IMR-90 (cell line): ENCODE measurements around the gene AADACL4. TPM values are rescaled to one million over a fixed set of nuclear protein-coding genes. Genes with fewer than 3 reads are reported as not detected.

Experiments used
- ATAC-seq: fragments of 200-7000 bp; cut with Tn5 transposase; 2 replicates; pipeline ENCODE4 v1.9.1; 2020; ENCODE audit warnings: low read depth, mild to moderate bottlenecking, moderate library complexity
- BruUV-seq: library from RNA; stranded (reverse); fragments of 400-500 nt; replicated peaks from 2 replicates; lab custom pipeline; 2021; lab: Mats Ljungman, UMichigan
- CTCF ChIA-PET: fragments of 300-600 bp; formaldehyde crosslinking; extraction: SDS; loops from one replicate; lab custom pipeline; 2021; ENCODE audit warnings: antibody characterized with exemption; lab: Yijun Ruan, JAX
- POLR2A ChIA-PET: fragments of 300-600 bp; sonication (Branson Sonifier 250); formaldehyde crosslinking; loops from one replicate; lab custom pipeline; 2022; ENCODE audit warnings: antibody characterized with exemption; ENCODE audit not compliant: unreplicated experiment; lab: Charles Lee
- DNase-seq: peaks from one replicate; pipeline ENCODE4 v3.0.0; 2013
- H2AFZ ChIP-seq: replicated peaks from 2 replicates; pipeline ENCODE3; 2013; ENCODE audit warnings: low read length, mild to moderate bottlenecking; ENCODE audit not compliant: poor library complexity
- H2AK5ac ChIP-seq: 2 replicates; pipeline ENCODE4 v1.6.1; 2013; ENCODE audit warnings: low read depth, low read length, inconsistent platforms
- H2AK9ac ChIP-seq: replicated peaks from 2 replicates; pipeline ENCODE3; 2013; ENCODE audit warnings: mild to moderate bottlenecking, low read depth, low read length, moderate library complexity; ENCODE audit not compliant: poor library complexity
- H2BK120ac ChIP-seq: 2 replicates; pipeline ENCODE4 v1.6.1; 2013; ENCODE audit warnings: low read depth, low read length, inconsistent platforms
- H2BK15ac ChIP-seq: 3 replicates; pipeline ENCODE4 v1.6.1; 2013; ENCODE audit warnings: low read depth, low read length, inconsistent platforms
- H2BK20ac ChIP-seq: 2 replicates; pipeline ENCODE4 v1.6.1; 2013; ENCODE audit warnings: low read depth, mild to moderate bottlenecking, inconsistent platforms, low read length, moderate library complexity
- H2BK5ac ChIP-seq: 2 replicates; pipeline ENCODE4 v1.6.1; 2013; ENCODE audit warnings: mild to moderate bottlenecking, low read depth, low read length, inconsistent platforms; ENCODE audit not compliant: poor library complexity, severe bottlenecking
- H3K14ac ChIP-seq: replicated peaks from 2 replicates; pipeline ENCODE4 v1.6.1; 2013; ENCODE audit warnings: low read depth, low read length, inconsistent platforms
- H3K18ac ChIP-seq: 2 replicates; pipeline ENCODE4 v1.6.1; 2013; ENCODE audit warnings: low read depth, low read length, control low read depth
- H3K23ac ChIP-seq: 2 replicates; pipeline ENCODE4 v1.6.1; 2013; ENCODE audit warnings: low read depth, low read length, inconsistent platforms
- H3K27ac ChIP-seq: 2 replicates; pipeline ENCODE4 v1.5.1; 2013; ENCODE audit warnings: mild to moderate bottlenecking, control low read depth, low read length; ENCODE audit not compliant: insufficient read depth
- H3K27me3 ChIP-seq: 2 replicates; pipeline ENCODE4 v1.6.1; 2013; ENCODE audit warnings: low read length; ENCODE audit not compliant: control insufficient read depth, insufficient read depth
- H3K36me3 ChIP-seq: 2 replicates; pipeline ENCODE4 v1.6.1; 2013; ENCODE audit warnings: low read length, mixed read lengths; ENCODE audit not compliant: control insufficient read depth, insufficient read depth
- H3K4ac ChIP-seq: 2 replicates; pipeline ENCODE4 v1.6.1; 2013; ENCODE audit warnings: low read depth, low read length, inconsistent platforms
- H3K4me1 ChIP-seq: 2 replicates; pipeline ENCODE4 v1.6.1; 2013; ENCODE audit warnings: low read length, mixed read lengths; ENCODE audit not compliant: control insufficient read depth, insufficient read depth
- H3K4me2 ChIP-seq: 2 replicates; pipeline ENCODE4 v1.6.1; 2013; ENCODE audit warnings: low read depth, mild to moderate bottlenecking, control low read depth, low read length, moderate library complexity
- H3K4me3 ChIP-seq: 2 replicates; pipeline ENCODE4 v1.5.1; 2013; ENCODE audit warnings: low read depth, mild to moderate bottlenecking, control low read depth, low read length, moderate library complexity; ENCODE audit not compliant: insufficient read depth
- H3K56ac ChIP-seq: 2 replicates; pipeline ENCODE4 v1.6.1; 2013; ENCODE audit warnings: low read length, inconsistent platforms; ENCODE audit not compliant: insufficient read depth; ENCODE audit errors: extremely low read depth
- H3K79me1 ChIP-seq, 2 experiments: 2 replicates each; pipeline ENCODE4 v1.6.1; 2013; ENCODE audit warnings: low read length in 2 of 2, inconsistent platforms in 1 of 2, low read depth in 1 of 2
- H3K9ac ChIP-seq: 2 replicates; pipeline ENCODE4 v1.6.1; 2013; ENCODE audit warnings: low read depth, low read length, control low read depth
- H3K9me1 ChIP-seq: 2 replicates; pipeline ENCODE4 v1.6.1; 2013; ENCODE audit warnings: low read length, inconsistent platforms; ENCODE audit not compliant: insufficient read depth
- H3K9me3 ChIP-seq: 2 replicates; pipeline ENCODE4 v1.6.1; 2013; ENCODE audit warnings: low read length; ENCODE audit not compliant: control insufficient read depth, insufficient read depth
- H4K20me1 ChIP-seq: 2 replicates; pipeline ENCODE4 v1.6.1; 2013; ENCODE audit warnings: low read length, inconsistent platforms; ENCODE audit not compliant: insufficient read depth
- H4K5ac ChIP-seq: 2 replicates; pipeline ENCODE4 v1.6.1; 2013; ENCODE audit warnings: mild to moderate bottlenecking, low read depth, low read length, control low read depth
- H4K8ac ChIP-seq, 2 experiments: 2 replicates each; pipeline ENCODE4 v1.6.1; 2013; ENCODE audit warnings: low read depth in 2 of 2, low read length in 2 of 2, control low read depth in 1 of 2, inconsistent platforms in 1 of 2
- H4K91ac ChIP-seq: 2 replicates; pipeline ENCODE4 v1.6.1; 2013; ENCODE audit warnings: low read depth, low read length, inconsistent platforms; ENCODE audit not compliant: insufficient read depth
- CEBPB ChIP-seq: IDR thresholded peaks from 2 replicates; pipeline ENCODE4 v1.6.1; 2012; ENCODE audit warnings: low read depth, low read length, improper control_type of control experiment
- CHD1 ChIP-seq: IDR thresholded peaks from 2 replicates; pipeline ENCODE4 v1.6.1; 2012; ENCODE audit warnings: low read depth, low read length, improper control_type of control experiment
- ELK1 ChIP-seq: fragments of 150-350 bp; IDR thresholded peaks from 2 replicates; pipeline ENCODE4 v1.6.1; 2016; ENCODE audit warnings: low read depth, mild to moderate bottlenecking, low read length, moderate library complexity, borderline replicate concordance
- FOS ChIP-seq: fragments of 150-350 bp; IDR thresholded peaks from 2 replicates; pipeline ENCODE4 v1.6.1; 2016; ENCODE audit warnings: low read depth, low read length
- MAZ ChIP-seq: IDR thresholded peaks from 2 replicates; pipeline ENCODE4 v1.6.1; 2012; ENCODE audit warnings: low read depth, mild to moderate bottlenecking, low read length, improper control_type of control experiment, moderate library complexity, borderline replicate concordance
- MXI1 ChIP-seq: IDR thresholded peaks from 2 replicates; pipeline ENCODE4 v1.6.1; 2012; ENCODE audit warnings: low read depth, mild to moderate bottlenecking, low read length, moderate library complexity, borderline replicate concordance
- NFE2L2 ChIP-seq: fragments of 150-350 bp; IDR thresholded peaks from 2 replicates; pipeline ENCODE4 v1.6.1; 2016; ENCODE audit warnings: low read depth, mild to moderate bottlenecking, low read length
- POLR2A ChIP-seq: IDR thresholded peaks from 2 replicates; pipeline ENCODE4 v1.6.1; 2012; ENCODE audit warnings: mild to moderate bottlenecking, low read depth, low read length
- RAD21 ChIP-seq: IDR thresholded peaks from 2 replicates; pipeline ENCODE4 v1.6.1; 2012; ENCODE audit warnings: low read length, improper control_type of control experiment
- RCOR1 ChIP-seq: IDR thresholded peaks from 2 replicates; pipeline ENCODE4 v1.6.1; 2012; ENCODE audit warnings: mild to moderate bottlenecking, low read length, improper control_type of control experiment; ENCODE audit not compliant: insufficient replicate concordance
- RFX5 ChIP-seq: IDR thresholded peaks from 2 replicates; pipeline ENCODE4 v1.8.0; 2012; ENCODE audit warnings: low read depth, mild to moderate bottlenecking, low read length, moderate library complexity
- USF2 ChIP-seq: fragments of 150-350 bp; IDR thresholded peaks from 2 replicates; pipeline ENCODE4 v1.6.1; 2017; ENCODE audit warnings: mild to moderate bottlenecking, antibody characterized with exemption, low read length, low read depth
- WGBS, 2 experiments: methylation state at CpG; one replicate each; pipeline versions ENCODE4 v1.1.5 to v1.1.7; 2013; ENCODE audit warnings: missing lambda C conversion rate in 2 of 2; ENCODE audit not compliant: insufficient read length in 1 of 2; ENCODE audit errors: extremely low coverage in 2 of 2; 5-methylcytosine and 5-hydroxymethylcytosine counted together
- dilution Hi-C: fragments of 300-500 bp; cut with HindIII; formaldehyde crosslinking; loops from one replicate; pipeline ENCODE4 v1.14.3; 2018; ENCODE audit warnings: low sequenced_read_pairs; ENCODE audit not compliant: unreplicated experiment
- in situ Hi-C: fragments of 300-500 bp; cut with MboI; formaldehyde crosslinking; loops from 3 replicates; pipeline ENCODE4 v1.14.3; 2019; ENCODE audit warnings: low sequenced_read_pairs, inconsistent platforms, mixed read lengths
- intact Hi-C: fragments of 100-400 bp; cut with micrococcal nuclease; formaldehyde crosslinking; loops from 2 replicates; pipeline ENCODE4 v1.10.0; 2022
- polyA plus RNA-seq, 3 experiments: library from polyadenylated mRNA; depleted of rRNA; stranded (reverse); fragments of >200 nt; gene quantifications; 2 replicates each; pipeline ENCODE4 v1.2.3, GENCODE V29; 2012; ENCODE audit warnings: low replicate concordance in 1 of 3
- total RNA-seq: library from RNA; depleted of rRNA; stranded (reverse); fragments of >200 nt; gene quantifications from 2 replicates; pipeline ENCODE4 v1.2.3, GENCODE V29; 2012
- TF ChIP-seq, protein P1 (sequence below): conservative IDR thresholded peaks from 2 replicates; pipeline ENCODE4 v1.5.1; 2012; ENCODE audit warnings: mild to moderate bottlenecking, low read depth, low read length, improper control_type of control experiment

Gene AADACL4
- total and polyA plus RNA-seq, 2 of the 4 experiments (the other 2 are of a cell fraction) = not detected

GRCh38 chr1:12636098-12636950, 7.6 kb upstream of the AADACL4 start (continued):
- no peak for TF ChIP-seq CHD1

DNA sequence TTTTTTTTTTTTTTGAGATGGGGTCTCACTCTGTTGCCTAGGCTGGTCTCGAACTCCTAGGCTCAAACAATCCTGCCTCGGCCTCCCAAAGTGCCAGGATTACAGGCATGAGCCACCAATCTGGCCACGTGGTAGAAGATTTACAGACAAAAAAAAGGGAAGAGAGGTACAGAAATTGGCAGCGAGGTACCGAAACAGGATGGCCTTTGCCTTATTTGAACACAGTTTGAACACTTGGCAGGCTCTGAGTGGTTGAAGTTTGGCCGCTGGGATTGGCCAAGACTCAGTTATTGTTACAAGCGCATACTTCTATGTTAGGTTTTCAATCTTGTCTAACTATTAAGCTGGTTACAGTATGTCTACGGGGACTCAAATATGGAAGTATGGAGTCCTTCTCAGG, 6.2 kb upstream of the AADACL4 start:
- H2BK5ac ChIP-seq = no peak overlapping the region
- CTCF ChIA-PET = no interaction called here
- H3K4me1 ChIP-seq = peaks cover 3% of the 10 kb centered on the region; the same call in 1 of the 2 replicates
- no peaks in the 10 kb centered on the region for H3K9me1 ChIP-seq
- in situ Hi-C loops = no loop called here
- H3K4ac ChIP-seq = no peak overlapping the region
- 69% methylated on average over 4 of the region's 8 CpGs; no CpG with 5 or more reads in 1 of the 2 experiments for WGBS, 2 experiments
- H4K20me1 ChIP-seq = no peaks in the 10 kb centered on the region
- intact Hi-C loops = no loop called here
- H3K4me3 ChIP-seq = no peak overlapping the region
- H3K79me1 ChIP-seq = no peaks in the 10 kb centered on the region
- no peak overlapping the region for H2AFZ ChIP-seq
- no peak overlapping the region for H3K23ac ChIP-seq
- no peak overlapping the region for H2BK120ac ChIP-seq
- POLR2A ChIA-PET = no interaction called here
- H3K4me2 ChIP-seq = no peak overlapping the region
- H3K27me3 ChIP-seq = peaks cover 7% of the 10 kb centered on the region; the same call in 1 of the 2 replicates
- no TSS peak for BruUV-seq
- no peak overlapping the region for H2AK9ac ChIP-seq
- no peak overlapping the region for H3K9ac ChIP-seq
- no peak overlapping the region for H3K18ac ChIP-seq
- H4K8ac ChIP-seq = no peak overlapping the region
- H2BK20ac ChIP-seq = no peak overlapping the region
- ATAC-seq (no peak), DNase-seq (no peak)
- no peak overlapping the region for H2BK15ac ChIP-seq
- dilution Hi-C loops = no loop called here
- no peak overlapping the region for H3K14ac ChIP-seq
- no peak overlapping the region for H4K91ac ChIP-seq
- H4K5ac ChIP-seq = no peak overlapping the region
- H3K56ac ChIP-seq = no peak overlapping the region
- H2AK5ac ChIP-seq = no peak overlapping the region
- H3K27ac ChIP-seq = no peak overlapping the region
- H3K9me3 ChIP-seq = peaks cover 21% of the 10 kb centered on the region
- H3K36me3 ChIP-seq = no peaks in the 10 kb centered on the region
- no peak for TF ChIP-seq MAZ
- TF ChIP-seq POLR2A = no peak
- TF ChIP-seq RAD21 = no peak
- TF ChIP-seq, protein P1, sequence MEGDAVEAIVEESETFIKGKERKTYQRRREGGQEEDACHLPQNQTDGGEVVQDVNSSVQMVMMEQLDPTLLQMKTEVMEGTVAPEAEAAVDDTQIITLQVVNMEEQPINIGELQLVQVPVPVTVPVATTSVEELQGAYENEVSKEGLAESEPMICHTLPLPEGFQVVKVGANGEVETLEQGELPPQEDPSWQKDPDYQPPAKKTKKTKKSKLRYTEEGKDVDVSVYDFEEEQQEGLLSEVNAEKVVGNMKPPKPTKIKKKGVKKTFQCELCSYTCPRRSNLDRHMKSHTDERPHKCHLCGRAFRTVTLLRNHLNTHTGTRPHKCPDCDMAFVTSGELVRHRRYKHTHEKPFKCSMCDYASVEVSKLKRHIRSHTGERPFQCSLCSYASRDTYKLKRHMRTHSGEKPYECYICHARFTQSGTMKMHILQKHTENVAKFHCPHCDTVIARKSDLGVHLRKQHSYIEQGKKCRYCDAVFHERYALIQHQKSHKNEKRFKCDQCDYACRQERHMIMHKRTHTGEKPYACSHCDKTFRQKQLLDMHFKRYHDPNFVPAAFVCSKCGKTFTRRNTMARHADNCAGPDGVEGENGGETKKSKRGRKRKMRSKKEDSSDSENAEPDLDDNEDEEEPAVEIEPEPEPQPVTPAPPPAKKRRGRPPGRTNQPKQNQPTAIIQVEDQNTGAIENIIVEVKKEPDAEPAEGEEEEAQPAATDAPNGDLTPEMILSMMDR = no peak
- no peak for TF ChIP-seq CEBPB
- no peak for TF ChIP-seq USF2
- TF ChIP-seq CHD1 = no peak
- no peak for TF ChIP-seq FOS
- no peak for TF ChIP-seq MXI1
- no peak for TF ChIP-seq RCOR1
- no peak for TF ChIP-seq RFX5
- no peak for TF ChIP-seq ELK1
- TF ChIP-seq NFE2L2 = no peak
